Endodermal cell (in vitro differentiated cells): ENCODE results near the gene SH2D6. TPM values are rescaled to one million over a fixed set of nuclear protein-coding genes. Genes with fewer than 3 reads are reported as not detected.
"Not testable (repeated sequence)": the region's sequence is repeated elsewhere in the genome, so short reads cannot be mapped to it uniquely, and the experiment has no call there.

Source experiments
- DNase-seq: peaks from one replicate; pipeline ENCODE4 v3.0.0-alpha.2; 2017
- H3K27ac ChIP-seq: 2 replicates; pipeline ENCODE4 v1.5.1; 2013; ENCODE audit warnings: mild to moderate bottlenecking, low read depth, low read length, moderate library complexity
- H3K27me3 ChIP-seq: 2 replicates; pipeline ENCODE4 v1.6.1; 2013; ENCODE audit warnings: mild to moderate bottlenecking, low read length, moderate library complexity; ENCODE audit not compliant: insufficient read depth, control insufficient read depth, poor library complexity, severe bottlenecking
- H3K36me3 ChIP-seq: 2 replicates; pipeline ENCODE4 v1.7.0; 2013; ENCODE audit warnings: mild to moderate bottlenecking, low read length, moderate library complexity; ENCODE audit not compliant: control insufficient read depth, insufficient read depth
- H3K4me1 ChIP-seq: one replicate; pipeline ENCODE4 v1.7.0; 2013; ENCODE audit warnings: low read length; ENCODE audit not compliant: control insufficient read depth, insufficient read depth
- H3K4me3 ChIP-seq: 2 replicates; pipeline ENCODE4 v1.5.1; 2013; ENCODE audit warnings: mild to moderate bottlenecking, low read length, moderate library complexity
- H3K9ac ChIP-seq: 2 replicates; pipeline ENCODE4 v1.6.1; 2013; ENCODE audit warnings: mild to moderate bottlenecking, low read length, moderate library complexity; ENCODE audit not compliant: poor library complexity, severe bottlenecking; ENCODE audit errors: extremely low read depth
- H3K9me3 ChIP-seq: 2 replicates; pipeline ENCODE4 v1.6.1; 2013; ENCODE audit warnings: mild to moderate bottlenecking, low read length, moderate library complexity; ENCODE audit not compliant: control insufficient read depth
- H3K27ac Mint-ChIP-seq: 2 replicates; pipeline ENCODE4 v1.8.0; 2020; ENCODE audit warnings: mixed read lengths
- H3K27me3 Mint-ChIP-seq: 2 replicates; pipeline ENCODE4 v1.8.0; 2021; ENCODE audit warnings: mild to moderate bottlenecking, mixed read lengths; ENCODE audit not compliant: insufficient read depth
- H3K36me3 Mint-ChIP-seq: 2 replicates; pipeline ENCODE4 v1.8.0; 2020; ENCODE audit warnings: low read depth, mixed read lengths
- H3K4me1 Mint-ChIP-seq: 2 replicates; pipeline ENCODE4 v1.8.0; 2020; ENCODE audit warnings: mixed read lengths
- H3K4me3 Mint-ChIP-seq: 2 replicates; pipeline ENCODE4 v1.8.0; 2020; ENCODE audit warnings: mild to moderate bottlenecking, moderate library complexity, mixed read lengths
- H3K9me3 Mint-ChIP-seq: 2 replicates; pipeline ENCODE4 v1.8.0; 2020; ENCODE audit warnings: mild to moderate bottlenecking, mixed read lengths
- CTCF ChIP-seq: fragments of 200-600 bp; sonication (generic); conservative IDR thresholded peaks from 2 replicates; pipeline ENCODE4 v1.5.0; 2021; ENCODE audit warnings: antibody characterized with exemption, mild to moderate bottlenecking
- WGBS, 2 experiments: methylation state at CpG; one replicate each; pipeline versions ENCODE4 v1.1.5 to v1.1.7; 2013; ENCODE audit warnings: missing lambda C conversion rate in 2 of 2, mixed read lengths in 1 of 2; ENCODE audit not compliant: insufficient coverage in 1 of 2, insufficient read length in 1 of 2; 5-methylcytosine and 5-hydroxymethylcytosine counted together
- total RNA-seq, 2 donors: library from RNA; stranded (reverse); fragmentation: NEBNext Ultra II Directional in 1 of 2; extraction: Animal tissue kit (Norgen Biotek cat#: 25700) in 1 of 2; gene quantifications; 2 replicates in 1 of 2; 3 replicates in 1 of 2; pipeline ENCODE4 v1.2.1, GENCODE V29; 2021

The SH2D6 gene
- total RNA-seq, 2 donors from 2014 or later, result 0.68 to 1.1 TPM

DNA sequence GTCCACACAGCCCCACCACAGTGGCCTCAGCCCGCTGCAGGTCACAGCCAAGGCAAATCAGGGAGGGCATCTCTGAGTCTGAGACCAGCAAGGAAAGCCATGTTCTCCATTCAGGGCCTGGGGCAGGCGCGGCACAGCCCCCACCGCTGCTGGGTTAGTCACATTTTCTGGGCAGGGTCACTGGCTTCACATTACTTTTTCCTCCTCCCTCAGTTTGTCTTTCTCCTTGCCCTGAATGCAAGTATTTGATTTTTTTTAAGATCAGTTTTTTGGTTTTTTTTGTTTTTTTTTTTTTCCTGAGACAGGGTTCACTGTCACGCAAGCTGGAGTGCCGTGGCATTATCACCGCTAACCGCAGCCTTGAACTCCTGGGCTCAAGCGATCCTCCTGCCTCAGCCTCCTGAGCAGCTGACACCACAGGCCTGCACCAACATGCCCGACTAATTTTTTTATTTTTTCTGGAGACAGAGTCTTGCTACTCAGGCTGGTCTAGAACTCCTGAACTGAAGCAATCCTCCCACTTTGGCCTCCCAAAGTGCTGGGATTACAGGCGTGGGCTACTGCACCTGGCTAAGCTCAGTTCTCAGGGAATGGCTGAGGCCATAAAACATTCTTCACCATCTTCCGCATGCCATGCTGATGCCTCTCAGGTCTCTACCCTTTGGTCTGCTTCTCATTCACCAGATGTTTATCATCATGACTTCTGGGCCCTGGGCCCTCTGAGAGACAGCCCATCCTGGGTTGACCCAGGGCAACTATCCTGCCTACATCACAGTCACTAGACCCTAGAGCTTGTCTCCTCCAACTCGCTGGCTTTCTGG, 7.7 kb upstream of the SH2D6 start:
- H3K27me3 ChIP-seq, result no peaks in the 10 kb centered on the region
- Mint-ChIP-seq H3K9me3 (no peaks in the 10 kb centered on the region), H3K27ac (peak overlapping the region; percentile 15), H3K36me3 (no peaks in the 10 kb centered on the region), H3K27me3 (no peaks in the 10 kb centered on the region), H3K4me1 (peaks cover 16% of the 10 kb centered on the region), H3K4me3 (no peak overlapping the region)
- no peak overlapping the region for H3K27ac ChIP-seq
- no peak for TF ChIP-seq CTCF
- 88 to 90% methylated on average over 8 to 13 of the region's 13 CpGs for WGBS, 2 experiments
- no peak for DNase-seq
- peaks cover 4% of the 10 kb centered on the region for H3K4me1 ChIP-seq
- no peak overlapping the region for H3K4me3 ChIP-seq
- H3K9me3 ChIP-seq, result no peaks in the 10 kb centered on the region
- no peaks in the 10 kb centered on the region for H3K36me3 ChIP-seq
- no peak overlapping the region for H3K9ac ChIP-seq

DNA sequence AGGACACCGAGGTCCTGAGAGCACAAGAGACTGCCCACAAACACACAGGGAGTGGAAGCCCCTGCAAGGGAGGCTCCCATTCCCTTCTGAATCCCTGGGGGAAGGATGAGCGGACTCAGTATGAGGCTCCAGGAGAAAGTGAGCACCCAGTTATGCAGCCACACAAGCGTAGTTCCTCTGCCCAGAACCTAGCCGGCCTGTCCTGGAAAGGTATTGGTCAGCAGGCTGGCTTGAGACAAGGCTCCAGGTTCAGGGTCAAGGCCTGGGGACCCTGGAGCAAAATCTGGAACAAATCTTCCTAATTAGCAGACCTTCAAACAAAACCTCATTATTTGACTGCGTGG, 7.1 kb upstream of the SH2D6 start:
- Mint-ChIP-seq H3K9me3 (no peaks in the 10 kb centered on the region), H3K4me1 (peaks cover 16% of the 10 kb centered on the region), H3K4me3 (no peak overlapping the region), H3K36me3 (no peaks in the 10 kb centered on the region), H3K27me3 (no peaks in the 10 kb centered on the region), H3K27ac (peak overlapping the region; percentile 15)
- peaks cover 4% of the 10 kb centered on the region for H3K4me1 ChIP-seq
- 95 to 100% methylated on average over 3 to 5 of the region's 5 CpGs for WGBS, 2 experiments
- no peak overlapping the region for H3K4me3 ChIP-seq
- no peak overlapping the region for H3K9ac ChIP-seq
- no peaks in the 10 kb centered on the region for H3K27me3 ChIP-seq
- DNase-seq, result no peak
- no peaks in the 10 kb centered on the region for H3K9me3 ChIP-seq
- no peak for TF ChIP-seq CTCF
- no peak overlapping the region for H3K27ac ChIP-seq
- H3K36me3 ChIP-seq, result no peaks in the 10 kb centered on the region

DNA sequence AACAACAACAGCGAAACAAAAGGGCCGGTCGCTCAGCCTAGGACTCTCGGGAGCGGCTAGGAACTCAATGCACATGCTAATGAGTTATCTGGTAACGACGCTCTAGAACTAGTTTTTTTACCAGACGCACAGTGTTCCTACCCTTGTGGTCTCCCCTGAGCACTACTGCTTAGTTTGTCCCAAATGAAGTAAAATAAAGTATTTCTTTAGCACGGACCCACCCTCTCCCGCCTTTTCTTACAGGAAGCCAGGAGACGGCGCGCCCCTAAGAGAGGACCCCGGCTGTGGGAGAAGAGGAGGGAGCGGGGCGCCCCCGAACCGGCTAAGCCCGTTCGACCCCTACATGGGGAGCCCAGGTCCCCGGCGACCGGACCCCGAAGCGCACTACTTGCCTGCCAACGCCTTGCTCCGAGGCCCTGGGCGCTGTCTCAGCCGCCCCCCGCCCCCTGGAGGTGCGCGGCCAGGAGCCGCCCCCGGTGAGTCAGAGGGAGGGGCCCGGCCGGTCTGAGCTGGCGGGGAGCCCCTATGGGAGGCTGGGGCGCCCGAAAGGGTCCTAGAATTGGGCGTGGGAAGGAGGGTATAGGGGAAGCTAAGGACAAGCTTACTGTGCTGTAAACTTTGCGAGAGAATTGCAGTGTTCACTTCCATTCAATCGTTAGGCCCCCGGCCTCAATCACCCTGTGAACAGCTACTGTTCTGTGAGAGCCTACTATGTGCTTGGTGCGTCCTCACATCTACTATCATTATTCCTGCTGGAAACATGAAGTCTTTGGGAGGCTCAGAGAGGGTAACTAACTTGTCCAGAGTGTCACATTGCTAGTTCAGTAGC, 4.7 kb upstream of the SH2D6 start:
- H3K4me3 ChIP-seq, result peak overlapping the region; percentile 80
- H3K4me3 Mint-ChIP-seq, result peak overlapping the region; percentile 80
- no peaks in the 10 kb centered on the region for H3K27me3 Mint-ChIP-seq
- no peak overlapping the region for H3K9ac ChIP-seq
- WGBS, 2 experiments, result 20 to 21% methylated on average over 12 to 44 of the region's 44 CpGs
- peaks cover 4% of the 10 kb centered on the region for H3K4me1 ChIP-seq
- H3K9me3 Mint-ChIP-seq, result no peaks in the 10 kb centered on the region
- peak overlapping the region; percentile 93 for H3K27ac Mint-ChIP-seq
- no peaks in the 10 kb centered on the region for H3K9me3 ChIP-seq
- no peak overlapping the region for H3K27ac ChIP-seq
- no peaks in the 10 kb centered on the region for H3K36me3 Mint-ChIP-seq
- no peaks in the 10 kb centered on the region for H3K36me3 ChIP-seq
- peaks cover 16% of the 10 kb centered on the region for H3K4me1 Mint-ChIP-seq
- H3K27me3 ChIP-seq, result no peaks in the 10 kb centered on the region
- DNase-seq, result peak; percentile 80
- peak; percentile 37 for TF ChIP-seq CTCF

GRCh38 chr2:85414421-85414759, 4.1 kb upstream of the SH2D6 start:
- not testable (repeated sequence) for H3K9ac ChIP-seq, H3K36me3 Mint-ChIP-seq, H3K9me3 Mint-ChIP-seq, H3K27ac Mint-ChIP-seq, H3K27ac ChIP-seq, H3K9me3 ChIP-seq, H3K36me3 ChIP-seq, H3K27me3 ChIP-seq, H3K27me3 Mint-ChIP-seq, H3K4me1 ChIP-seq, DNase-seq
- WGBS, 2 experiments, result 93 to 96% methylated on average over 3 to 5 of the region's 5 CpGs
- H3K4me1 Mint-ChIP-seq, result peaks cover 20% of the 10 kb centered on the region
- H3K4me3 ChIP-seq, result peak overlapping the region; percentile 80
- H3K4me3 Mint-ChIP-seq, result peak overlapping the region; percentile 80
